HG02588 (cell line): ENCODE measurements around the gene DGCR6L.
A peak's percentile ranks its signal among the peaks of the same experiment; 100 is the strongest.
"Not testable (repeated sequence)": the region's sequence is repeated elsewhere in the genome, so short reads cannot be mapped to it uniquely, and the experiment has no call there.

Experiments used
- ATAC-seq: cut with Tn5 transposase; IDR thresholded peaks from one replicate; pipeline ENCODE4 v1.9.1; 2021; ENCODE audit warnings: mild to moderate bottlenecking, moderate library complexity; ENCODE audit not compliant: unreplicated experiment

The DGCR6L gene

DNA sequence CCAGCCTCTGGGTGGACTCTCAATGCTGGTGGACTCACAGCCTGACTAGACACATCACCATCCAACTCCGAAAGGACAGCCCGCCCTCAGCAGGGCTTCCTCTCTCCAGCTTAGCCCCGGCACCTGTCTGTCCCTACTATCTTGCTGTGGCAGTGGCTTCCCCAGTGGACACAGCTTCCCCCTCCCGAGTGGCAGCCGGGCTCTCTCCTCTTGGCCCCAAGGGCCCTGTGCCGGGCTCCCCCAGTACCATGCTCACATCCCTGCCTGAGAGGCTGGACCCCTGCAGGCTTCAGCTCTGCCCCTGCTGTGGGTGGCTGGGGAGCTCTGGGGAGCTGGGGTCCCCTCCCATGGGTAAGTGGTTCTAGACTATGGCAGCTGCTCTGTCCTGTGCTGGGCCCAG is 9.1 kb downstream of the DGCR6L start:
- not testable (repeated sequence) for ATAC-seq

DNA sequence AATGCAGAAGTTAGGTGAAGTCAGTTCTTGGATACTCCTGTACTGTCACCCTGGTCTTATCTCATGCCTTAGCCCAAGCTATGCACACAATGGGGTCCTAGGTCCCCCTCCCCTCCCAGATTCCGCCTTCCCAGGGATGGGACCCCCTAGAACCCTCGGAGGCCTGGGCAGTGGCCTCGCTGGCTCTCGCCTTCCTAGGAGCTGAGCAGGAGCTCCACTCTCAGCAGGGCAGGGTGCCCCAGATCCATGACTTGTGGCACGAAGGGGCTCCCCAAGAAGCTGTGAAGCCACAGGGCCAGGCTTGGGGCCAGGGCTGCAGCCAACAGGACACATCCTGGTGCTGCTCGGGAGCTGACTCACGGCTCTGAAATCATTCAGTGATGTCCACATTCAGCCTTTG is 9.7 kb downstream of the DGCR6L start:
- not testable (repeated sequence) for ATAC-seq

DNA sequence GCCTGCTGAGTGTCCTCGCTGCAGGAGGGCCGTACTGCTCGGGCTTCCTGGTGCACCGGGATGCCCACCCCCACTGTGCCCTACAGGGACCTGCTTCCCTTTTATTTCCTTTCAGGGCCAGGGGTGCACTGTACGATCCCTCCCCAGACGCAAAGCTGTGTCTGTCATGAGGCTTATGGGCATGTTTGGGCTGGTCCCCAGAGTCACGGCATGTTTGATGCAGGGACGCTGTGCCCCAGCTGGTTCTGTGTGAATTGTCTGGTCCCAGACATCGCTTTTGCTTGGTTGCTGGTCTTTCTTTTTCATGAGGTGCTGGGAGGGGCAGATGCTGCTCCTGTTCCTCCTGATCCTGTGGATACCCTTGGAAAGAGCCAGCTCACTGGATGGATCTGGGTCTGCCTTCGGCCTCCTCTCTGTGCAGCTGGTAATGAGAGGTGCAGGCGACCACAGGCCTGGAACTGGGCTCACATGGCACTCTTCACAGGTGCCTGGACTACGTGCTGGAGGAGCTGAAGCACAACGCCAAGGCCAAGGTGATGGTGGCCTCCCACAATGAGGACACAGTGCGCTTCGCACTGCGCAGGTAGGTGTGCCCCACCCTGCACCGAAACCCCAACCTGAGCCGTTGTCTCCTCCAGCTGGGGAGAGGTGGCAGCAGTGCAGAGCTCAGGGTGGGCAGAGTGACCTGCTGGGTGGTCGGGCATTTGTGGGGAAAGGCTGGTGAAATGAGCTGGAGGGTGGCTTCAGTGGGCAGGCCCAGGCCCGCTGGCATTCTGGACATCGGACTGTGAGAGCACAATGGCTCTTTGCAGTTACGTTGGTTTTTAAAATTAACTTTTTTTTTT is 10.8 kb downstream of the DGCR6L start:
- ATAC-seq: not testable (repeated sequence)

DNA sequence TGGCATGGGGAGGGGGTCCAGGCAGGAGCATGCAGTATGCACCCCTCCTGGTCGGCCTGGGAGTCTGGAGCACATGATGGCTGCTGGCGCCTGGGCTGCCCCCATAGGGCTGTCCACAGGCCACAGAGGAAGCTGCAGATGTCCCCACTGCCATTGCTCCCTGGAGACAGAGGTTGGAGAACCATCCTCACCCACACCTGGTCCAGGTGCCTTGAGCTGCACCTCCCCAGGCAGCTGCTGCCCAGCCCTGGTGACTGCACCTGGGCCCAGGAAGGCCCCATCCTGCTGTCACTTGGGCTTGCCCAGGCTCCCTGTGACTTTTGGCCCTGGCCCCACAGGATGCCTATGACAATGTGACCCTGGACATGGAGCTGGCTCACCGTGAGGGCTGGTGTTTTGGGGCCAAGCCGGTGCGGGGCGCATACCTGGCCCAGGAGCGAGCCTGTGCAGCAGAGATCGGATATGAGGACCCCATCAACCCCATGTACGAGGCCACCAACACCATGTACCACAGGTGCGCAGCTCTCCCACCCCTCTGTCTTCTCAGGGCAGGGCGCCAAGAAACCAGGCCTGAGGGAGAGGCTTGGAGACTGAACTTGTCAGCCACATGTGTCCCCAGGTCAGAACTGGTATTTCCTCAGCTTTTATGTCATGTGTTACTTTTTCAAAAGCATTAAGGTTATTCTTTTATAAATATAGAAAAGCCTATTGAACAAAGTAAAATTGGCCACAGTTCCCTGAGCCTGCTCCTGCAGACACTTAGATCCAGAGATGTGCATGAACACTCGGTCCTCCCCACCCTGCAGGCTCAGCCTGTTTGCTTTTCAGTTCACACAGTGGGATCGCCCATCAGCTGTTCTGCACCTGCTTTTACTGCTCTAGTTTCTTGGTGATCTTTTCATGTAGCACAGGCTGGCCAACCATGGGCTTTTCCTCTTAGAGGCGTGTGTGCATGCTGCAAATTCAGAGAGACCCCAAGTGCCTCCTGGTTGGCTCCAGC is 12.1 kb downstream of the DGCR6L start:
- ATAC-seq: not testable (repeated sequence)

DNA sequence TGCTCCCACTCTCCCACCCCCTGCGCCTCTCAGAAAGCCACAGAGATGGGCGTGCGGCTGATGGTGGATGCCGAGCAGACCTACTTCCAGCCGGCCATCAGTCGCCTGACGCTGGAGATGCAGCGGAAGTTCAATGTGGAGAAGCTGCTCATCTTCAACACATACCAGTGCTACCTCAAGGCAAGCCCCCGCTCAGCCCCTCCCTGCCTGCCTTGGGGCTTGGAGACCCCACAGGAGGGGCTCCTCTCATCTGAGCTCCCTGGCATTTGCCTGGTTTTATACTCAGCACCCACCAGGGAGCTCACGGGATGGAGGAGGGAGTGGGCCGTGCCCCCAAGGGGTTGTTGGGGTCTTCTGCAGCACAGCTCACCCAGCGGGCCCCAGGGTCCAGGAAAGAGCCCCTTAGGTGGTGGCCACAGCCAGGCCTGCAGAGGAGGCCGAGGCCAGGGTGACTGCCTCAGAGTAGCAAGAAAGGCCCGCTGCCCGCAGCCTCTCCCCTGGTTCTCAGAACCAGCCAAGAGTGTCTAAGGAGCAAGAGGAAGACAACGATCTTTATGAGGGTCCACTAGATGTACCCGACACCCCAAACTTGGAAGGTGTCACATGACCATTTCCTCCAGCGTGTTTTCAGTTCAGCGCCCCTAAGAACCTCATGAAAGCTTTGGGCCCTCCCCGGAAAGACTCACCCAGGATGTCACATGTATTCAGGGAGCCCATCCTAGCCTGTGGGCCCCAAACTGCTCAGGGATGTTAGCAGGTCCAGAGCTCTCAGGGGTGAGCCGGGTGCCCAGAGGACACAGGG is 13.0 kb downstream of the DGCR6L start:
- ATAC-seq: not testable (repeated sequence)

DNA sequence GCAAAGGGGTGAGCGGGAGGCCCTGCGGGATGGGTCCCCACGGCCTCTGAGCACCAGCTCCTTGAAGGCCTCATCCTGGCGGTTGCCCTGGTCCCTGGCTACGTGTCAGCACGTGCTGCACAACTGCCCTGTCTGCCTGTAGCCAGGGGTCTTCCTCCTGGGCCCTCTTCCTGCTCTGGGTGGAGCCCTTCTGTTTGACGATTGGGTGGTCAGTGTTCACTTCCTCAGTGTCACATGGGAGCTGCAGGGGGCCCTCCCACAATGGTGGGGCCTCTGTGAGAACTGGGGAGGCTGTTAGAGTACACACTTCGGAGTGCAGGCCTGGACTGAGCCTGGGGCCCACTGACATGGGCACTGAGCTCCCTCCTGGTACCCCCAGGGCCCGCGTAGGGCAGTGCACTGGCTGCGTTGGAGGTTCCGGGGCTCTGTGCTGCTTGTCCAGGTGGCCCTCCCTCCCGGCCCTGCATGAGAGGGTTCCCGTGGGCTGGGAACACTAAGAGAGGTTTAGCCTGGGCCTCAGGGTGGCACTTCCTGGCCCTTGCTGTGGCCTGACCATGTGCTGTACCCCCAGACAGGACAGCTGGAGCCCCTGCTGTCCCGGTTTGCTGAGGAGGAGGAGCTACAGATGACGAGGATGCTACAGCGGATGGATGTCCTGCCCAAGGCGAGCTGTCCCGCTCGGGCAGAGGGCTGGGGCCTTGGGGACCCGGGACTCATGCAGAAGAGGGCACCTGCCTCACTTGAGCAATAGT is 13.8 kb downstream of the DGCR6L start:
- ATAC-seq: no peak

DNA sequence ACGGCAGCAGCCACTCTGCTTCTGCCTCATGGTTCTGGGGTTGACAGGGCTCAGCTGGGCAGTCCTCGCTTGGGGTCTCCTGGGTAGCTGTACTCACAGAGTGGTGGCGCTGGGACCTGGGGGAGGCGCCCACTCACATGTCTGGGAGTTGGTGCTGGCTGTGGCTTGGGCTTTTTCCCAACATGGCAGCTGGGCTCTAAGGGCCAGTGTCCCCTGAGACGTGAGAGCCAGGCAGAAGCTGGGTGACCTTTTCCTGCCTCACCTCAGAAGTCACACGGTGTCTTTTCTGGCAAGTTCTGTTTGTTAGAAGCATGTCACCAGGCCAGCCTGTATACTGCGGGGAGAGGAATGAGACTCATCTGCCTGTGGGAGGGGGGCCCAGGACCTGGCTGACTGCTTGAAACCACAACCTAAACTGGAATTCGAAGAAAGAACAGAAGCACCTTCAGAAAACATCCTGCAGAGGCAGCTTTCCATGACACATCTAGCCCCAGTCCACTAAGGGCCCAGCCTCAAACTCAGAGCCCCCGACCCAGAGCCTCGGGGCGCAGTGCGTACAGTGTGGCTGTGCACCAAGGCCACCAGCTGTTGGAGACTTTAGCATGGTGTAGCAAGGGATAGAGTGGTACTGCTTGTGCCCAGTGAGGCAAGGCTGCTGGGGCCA is 14.5 kb downstream of the DGCR6L start:
- ATAC-seq: not testable (repeated sequence)

DNA sequence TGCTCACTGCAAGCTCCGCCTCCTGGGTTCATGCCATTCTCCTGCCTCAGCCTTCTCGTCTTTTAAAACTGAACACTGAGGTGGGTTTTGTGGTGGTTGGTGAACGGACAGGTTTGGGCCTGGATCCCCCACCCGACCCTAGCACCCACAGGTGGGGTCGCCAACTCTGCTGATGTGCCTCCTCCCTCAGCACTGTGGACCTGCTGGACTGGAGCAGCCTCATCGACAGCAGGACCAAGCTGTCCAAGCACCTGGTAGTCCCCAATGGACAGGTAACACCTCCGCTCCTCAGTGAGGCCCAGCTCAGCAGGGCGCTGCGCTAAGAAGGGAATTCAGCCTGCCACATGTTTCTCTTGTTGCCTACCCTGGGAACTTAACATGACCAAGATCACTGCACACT is 15.2 kb downstream of the DGCR6L start:
- ATAC-seq: no peak

DNA sequence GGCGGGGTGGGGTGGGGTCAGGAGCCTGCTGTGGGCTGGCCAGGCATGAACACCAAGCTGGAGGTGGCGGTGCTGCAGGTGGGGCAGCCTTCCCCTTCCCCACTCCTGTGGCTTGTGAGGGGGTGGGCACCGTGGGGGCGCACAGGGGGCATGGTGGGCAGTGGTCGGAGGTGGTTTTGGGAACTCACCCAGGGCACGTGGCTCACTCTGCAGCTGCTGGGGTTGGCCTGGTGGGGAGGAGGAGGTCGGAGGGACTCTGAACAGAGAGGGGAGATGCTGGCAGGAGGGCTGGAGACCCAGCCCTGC is 16.7 kb downstream of the DGCR6L start:
- not testable (repeated sequence) for ATAC-seq

DNA sequence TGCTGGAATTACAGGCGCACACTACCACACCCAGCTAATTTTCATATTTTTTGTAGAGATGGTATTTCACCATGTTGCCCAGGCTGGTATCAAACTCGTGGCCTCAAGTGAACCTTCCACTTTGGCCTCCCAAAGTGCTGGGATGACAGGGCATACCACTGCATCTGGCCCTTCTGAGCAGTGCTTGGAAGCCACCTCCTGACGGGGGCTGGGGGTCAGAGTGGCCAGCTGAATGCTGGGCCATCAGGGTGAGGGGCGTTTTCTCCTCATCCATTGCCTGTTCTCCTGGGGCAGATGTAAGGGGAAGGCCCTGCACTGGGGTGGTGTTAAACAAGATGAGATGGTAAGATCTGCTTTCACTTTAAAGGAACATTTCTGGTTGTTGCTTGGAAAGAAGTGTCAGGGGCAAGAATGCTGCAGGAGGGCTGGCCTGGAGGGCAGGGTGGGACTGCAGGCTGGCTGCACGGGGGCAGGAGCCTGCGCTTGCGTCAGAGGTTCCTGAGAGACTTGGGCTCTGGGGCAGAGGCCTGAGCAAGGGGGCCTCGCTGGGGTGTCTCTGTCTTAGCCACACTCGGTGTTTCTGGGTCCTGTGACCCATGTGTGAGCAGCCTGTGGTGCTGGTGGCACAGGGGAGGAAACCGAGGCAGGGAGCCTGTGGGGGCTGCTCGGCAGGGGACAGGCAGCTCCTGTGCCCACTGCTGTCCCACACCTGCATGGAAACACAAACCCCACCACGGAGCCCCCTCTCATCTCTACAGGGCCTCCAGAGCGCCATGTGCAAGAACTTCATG is 17.2 kb downstream of the DGCR6L start:
- ATAC-seq: no peak

DNA sequence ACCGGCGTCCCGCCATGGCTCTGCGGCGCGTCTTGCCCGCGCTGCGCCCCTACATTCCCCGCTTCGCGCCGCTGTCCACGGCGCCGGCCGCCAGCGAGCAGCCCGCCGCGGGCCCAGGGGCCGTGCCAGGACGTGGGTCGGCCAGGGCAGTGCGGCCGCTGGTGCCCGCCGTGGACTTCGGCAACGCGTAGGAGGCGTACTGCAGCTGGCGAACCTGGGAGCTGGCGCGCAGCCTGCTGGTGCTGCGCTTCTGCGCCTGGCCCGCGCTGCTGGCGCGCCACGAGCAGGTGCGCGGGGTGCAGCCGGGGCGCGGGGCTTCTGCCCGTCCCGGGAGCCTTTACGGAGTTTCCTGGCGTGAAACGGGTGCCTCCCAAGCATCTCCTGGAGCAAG is 20.1 kb downstream of the DGCR6L start:
- ATAC-seq: no peak

DNA sequence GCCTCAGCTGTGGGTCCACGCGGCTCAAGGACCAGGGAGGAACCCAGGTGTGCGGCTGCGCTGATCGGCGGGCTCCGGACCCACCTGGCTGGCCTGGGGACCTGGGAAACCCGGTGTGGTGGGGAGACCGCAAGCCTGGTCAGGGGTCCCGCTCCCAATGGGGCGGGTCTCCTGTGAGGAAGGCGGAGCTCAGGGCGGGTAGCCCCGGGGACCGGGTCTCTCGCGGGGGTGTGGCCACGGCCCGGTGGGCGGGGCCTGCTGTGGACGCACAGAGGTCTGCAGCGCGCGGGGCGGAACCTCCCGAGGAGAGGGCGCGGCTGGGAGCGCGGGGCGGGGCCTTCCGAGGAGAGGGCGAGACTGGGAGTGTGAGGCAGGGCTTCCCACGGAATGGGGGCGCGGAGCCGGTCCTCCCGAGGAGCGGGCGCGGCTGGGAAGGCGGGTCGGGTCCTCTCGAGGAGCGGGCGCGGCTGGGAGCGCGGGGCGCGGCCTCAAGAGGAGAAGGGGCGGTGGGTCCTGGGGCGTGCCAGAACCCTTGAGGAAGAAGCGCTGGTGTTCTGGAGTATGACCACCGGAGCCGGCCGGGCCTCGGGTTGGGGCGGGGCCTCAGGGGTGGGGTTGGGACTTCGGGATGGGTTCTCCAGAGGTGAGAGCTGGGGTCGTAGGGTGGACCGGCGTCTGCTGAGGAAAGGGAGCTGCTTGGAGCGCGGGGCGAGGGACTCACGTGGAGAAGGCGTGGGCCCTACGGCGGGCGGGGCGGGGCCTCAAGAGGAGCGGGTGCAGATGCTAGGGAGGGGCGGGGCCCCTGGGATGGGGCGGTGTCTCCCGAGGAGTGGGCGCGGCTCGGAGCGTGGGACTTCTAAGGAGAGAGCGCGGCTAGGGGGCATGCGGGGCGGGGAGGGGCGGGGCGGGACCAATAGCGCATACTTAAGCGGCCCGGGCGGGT is 20.8 kb downstream of the DGCR6L start:
- peak; percentile 53 for ATAC-seq

DNA sequence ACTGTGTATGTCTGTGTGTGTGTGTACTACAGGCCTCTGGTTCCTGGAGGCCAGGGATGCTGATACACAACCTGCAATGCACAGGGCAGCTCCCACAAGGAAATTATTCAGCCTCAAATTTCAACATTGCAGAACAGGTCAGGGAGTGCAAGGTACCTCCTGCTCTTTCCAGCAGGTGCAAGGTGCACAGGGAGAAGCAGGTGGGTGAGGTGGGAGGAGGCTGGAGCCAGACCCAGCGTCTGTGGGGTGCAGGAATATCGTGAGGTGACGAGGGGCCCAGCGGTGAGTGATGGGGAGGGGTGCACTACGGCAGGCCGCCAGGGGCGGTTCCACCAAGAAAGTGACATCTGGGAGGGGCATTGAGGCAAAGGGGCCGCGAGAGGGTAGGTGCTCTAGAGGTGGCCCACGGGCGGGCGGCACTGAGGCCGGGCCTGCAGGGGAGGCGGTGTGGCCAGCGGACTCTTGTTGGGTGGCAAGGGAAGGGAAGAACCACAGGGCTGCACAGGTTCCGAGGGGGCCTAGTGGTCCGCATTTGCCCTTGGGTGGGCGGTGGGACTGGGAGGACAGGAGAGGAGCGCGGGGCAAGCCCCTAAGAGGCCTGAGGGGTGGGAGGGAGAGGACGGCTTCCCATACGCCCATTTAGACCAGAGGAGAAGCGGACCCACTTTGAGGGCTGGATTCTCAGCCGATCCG is 21.6 kb downstream of the DGCR6L start:
- no peak for ATAC-seq

DNA sequence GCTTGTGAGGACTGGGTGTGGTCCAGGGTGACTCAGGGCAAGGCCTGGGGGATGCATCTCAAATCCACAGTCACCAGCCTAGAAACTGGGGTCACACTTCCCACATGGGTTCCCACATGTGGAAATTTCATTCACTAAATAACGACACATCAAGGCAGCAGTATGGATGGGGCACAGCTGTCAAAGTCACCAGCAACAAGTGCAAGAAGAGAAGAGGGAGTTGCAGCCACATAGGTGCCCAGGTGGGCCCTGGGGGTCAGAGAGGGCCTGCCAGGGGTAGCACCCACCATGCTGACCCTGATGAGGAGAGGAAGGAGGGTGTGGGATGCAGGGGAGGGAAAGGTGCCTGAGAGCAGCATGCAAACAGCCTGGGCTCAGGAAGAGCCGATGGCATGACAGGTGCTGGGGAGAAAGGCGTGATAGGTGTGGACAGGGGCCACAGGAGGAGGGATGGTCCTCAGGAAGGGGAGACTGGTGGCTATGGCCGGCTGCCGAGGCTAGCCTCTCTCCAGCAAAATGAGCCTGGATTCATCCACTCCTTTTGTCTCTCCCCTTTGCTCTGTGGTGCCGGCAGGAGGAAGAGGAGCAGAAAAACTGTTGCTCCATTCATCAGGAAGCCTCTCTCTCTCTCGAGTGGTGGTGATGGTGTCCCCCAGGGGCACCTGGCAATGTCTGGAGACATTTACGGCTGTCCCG is 22.3 kb downstream of the DGCR6L start:
- no peak for ATAC-seq

DNA sequence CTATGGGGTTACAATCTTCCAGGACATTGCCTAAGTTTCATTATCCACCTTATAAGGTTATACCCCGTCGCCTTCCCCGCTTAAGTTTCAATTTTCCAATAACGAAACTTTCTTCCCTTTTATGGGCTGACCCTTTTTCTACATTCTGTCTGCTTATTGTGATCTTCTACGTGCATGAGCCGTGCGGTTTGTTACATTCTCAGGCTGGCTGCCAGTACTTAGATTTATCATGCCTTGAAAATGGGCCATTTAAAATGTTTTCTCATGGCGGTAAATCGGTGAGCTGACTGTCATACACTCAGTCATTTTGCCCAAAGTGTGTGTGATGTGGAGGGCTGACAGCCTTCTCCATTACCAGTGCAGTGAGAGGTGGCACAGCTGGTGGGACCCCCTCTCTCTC is 23.3 kb downstream of the DGCR6L start:
- ATAC-seq: no peak

DNA sequence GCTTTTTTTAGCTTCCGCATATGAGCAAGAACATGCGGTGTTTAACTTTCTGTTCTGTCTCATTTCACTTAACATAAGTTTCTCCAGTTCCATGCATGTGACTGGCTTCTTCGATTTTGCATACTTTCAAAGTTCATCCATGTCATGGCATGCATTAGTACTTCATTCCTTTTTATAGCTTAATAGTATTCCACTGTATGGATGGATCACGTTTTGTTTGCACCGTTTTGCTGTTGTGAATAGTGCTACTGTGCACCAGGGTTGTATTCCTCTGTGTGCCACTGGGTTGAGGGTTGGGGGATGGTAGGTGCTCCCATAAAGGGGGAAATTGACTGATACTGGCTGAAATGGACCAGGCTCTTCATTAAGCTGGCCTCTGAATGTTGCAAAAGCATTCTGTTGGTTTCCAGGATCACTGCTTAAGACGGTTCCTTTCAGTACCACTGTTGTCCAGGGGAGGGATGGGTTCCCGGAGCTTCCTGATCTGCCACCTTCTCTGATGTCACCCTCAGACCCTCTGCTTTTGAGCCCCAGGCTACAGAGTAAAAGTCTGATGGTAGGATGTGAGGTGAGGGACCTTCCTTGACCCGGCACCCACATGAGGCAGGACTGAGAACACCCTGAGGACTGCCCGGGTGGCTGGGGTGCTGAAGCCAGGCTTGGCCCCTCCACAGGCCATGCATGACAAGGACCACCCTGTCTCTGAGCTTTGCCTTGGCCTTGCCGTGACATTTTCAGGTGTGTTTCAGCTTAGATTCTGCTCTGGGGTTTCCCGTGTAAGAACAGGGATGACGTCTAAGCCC is 24.4 kb downstream of the DGCR6L start:
- ATAC-seq: no peak
